GM12872 (cell line): ENCODE data around the gene WT1.

Experiments used
- TF ChIP-seq, protein P1 (sequence below): IDR thresholded peaks from 3 replicates; pipeline ENCODE4 v1.5.1; 2011; ENCODE audit warnings: low read depth, mild to moderate bottlenecking, low read length, moderate library complexity; ENCODE audit not compliant: insufficient read depth

WT1 gene

DNA sequence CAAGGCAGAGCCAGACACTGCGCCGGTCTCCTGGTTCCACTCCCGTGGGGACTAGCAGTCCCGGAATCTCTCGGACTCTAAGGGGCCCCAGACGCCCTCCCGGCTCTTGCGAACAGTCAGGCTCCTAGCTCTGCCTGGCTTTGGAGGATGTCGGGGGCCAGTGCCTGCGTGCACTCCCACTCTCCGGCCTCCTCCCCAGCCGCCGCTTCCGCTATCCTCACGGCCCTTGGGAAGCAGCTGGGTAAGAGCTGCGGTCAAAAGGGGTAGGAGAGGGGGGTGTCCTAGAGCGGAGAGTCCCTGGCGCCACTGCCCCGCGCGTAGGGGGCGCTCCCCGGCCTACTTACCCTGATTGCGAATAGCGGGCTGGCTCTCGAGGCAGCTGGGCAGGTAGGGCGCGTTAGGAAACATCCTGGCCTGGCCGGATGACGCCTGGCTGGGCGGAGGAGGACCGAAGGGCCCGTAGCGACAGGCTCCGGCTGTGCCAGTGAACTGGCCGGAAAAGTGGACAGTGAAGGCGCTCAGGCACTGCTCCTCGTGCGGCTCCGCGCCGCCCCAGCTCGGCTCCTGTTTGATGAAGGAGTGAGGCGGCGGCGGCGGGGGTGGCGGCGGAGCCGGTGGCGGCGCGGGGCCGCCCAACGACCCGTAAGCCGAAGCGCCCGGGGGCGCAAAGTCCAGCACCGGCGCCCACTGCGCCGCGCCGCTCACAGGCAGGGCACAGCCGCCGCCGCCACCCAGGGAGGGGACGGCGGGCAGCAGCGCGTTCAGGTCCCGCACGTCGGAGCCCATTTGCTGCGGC lies 785 bp downstream of the WT1 start:
- TF ChIP-seq, protein P1, sequence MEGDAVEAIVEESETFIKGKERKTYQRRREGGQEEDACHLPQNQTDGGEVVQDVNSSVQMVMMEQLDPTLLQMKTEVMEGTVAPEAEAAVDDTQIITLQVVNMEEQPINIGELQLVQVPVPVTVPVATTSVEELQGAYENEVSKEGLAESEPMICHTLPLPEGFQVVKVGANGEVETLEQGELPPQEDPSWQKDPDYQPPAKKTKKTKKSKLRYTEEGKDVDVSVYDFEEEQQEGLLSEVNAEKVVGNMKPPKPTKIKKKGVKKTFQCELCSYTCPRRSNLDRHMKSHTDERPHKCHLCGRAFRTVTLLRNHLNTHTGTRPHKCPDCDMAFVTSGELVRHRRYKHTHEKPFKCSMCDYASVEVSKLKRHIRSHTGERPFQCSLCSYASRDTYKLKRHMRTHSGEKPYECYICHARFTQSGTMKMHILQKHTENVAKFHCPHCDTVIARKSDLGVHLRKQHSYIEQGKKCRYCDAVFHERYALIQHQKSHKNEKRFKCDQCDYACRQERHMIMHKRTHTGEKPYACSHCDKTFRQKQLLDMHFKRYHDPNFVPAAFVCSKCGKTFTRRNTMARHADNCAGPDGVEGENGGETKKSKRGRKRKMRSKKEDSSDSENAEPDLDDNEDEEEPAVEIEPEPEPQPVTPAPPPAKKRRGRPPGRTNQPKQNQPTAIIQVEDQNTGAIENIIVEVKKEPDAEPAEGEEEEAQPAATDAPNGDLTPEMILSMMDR = no peak

DNA sequence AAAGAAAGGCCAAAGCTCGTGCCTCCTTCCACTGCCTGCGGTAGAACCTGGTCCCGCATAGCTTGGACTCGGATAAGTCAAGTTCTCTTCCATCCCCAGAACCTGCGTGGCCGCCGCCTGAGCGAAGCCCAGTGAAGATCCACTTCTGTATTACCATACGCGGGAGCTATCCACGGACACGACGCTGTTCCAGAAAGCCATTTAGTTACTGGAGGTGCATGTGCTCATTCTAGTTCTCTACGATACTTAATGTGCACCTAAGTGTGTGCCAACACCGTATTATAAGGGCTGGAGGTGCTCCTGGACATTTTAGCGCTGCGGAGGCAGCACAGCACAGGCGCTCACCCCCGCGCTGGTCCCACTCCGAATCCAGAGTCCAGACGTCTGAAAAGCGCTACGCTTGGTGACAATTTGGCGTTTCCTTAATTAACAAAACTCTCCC lies 1.4 kb downstream of the WT1 start:
- TF ChIP-seq, protein P1 = no peak

DNA sequence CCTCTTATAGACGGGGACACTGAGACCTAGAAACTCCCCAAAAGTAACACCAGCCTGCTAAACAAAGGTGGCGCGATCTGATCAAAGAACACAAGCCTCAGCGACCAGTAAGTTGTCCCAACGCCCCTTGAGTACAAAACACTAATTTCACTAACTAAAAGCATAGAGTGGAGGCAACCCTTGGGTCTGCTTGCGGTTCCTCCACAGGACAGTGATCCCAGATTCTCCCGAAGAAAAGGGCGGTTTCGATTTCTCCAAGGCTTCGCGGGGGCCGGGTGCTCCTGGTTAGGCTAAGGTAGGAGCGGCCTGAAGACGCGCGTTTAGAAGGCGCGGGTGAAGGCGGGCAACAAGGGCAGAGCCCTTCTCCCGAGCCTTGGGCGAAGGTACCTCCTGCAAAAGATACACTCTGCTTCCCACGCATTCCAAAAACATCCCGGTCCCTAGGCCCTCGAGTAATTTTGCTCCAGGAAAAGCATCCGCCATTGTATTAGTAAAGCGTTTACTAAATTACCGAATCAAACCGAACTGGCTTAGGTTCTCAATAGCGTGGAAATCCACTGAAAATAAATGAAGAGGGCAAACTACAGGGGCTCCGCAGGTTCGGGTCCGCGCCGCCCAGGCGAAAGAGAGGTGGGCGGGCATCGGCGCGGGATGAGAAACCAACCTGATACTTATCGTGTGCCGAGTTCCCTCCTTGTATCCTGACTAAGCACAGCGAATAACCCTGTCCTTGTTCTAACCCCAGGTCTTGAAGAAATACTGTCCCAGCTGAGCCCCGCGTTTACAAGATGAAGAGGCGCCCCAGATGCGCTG lies 2.0 kb downstream of the WT1 start:
- TF ChIP-seq, protein P1 = no peak

DNA sequence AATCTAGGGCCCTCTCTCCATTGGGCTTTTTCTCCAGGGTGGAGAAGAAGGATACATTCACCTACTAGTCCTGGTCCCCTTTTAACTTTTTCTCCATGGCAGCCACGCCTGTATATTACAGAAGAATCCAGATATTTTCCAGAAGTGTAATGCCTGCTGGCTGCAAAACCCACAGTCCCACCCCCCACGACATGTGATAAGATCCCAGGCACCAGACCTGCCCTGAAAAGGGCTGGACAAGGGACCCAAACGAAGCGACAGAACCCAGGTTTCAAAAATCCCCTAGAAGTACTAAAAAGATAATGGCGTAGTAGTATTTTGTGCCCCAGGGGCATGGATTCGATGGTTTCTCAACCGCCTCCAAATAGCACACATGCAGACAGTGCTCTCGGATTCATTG lies 2.8 kb downstream of the WT1 start:
- TF ChIP-seq, protein P1 = no peak

DNA sequence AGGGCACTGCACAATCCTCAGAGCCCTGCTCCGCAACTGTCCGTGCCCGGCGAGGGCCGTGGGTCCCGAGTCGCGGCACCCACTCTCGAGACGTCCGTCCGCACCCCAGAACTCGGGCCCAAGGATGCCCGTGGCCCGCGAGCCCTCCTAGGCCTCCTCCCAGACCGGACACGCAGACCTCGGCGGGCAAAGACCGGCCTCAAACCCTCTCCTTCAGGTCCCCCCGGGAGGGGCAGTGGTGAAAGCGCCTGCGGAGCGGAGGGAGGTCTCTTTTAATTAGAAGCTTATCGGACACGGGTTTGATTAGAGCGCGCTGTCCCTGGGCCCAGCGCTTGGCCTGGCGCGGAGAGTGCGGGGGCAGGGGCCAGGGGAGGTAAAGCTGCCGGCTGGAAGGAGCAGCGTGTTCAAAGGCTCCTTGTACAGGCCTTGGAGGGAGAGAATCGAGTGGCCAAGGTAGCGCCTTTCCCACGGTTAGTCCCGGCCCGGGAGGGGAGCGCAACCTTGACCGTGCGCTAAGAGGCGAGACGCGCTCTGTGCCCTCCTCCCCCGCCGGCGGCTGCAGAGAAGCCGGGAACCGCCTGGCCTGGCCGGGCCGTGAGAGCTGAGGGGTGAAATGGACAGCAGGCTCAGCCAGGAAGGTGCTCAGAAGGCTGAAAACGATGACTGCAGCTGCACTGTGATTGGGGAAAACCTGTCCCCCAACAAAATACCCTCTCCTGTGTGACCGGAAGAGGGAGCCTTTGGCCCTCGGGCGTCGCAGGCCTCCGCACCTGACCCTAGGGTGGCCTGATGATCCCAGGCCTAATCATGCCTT lies 4.6 kb downstream of the WT1 start:
- TF ChIP-seq, protein P1 = peak; percentile 41

DNA sequence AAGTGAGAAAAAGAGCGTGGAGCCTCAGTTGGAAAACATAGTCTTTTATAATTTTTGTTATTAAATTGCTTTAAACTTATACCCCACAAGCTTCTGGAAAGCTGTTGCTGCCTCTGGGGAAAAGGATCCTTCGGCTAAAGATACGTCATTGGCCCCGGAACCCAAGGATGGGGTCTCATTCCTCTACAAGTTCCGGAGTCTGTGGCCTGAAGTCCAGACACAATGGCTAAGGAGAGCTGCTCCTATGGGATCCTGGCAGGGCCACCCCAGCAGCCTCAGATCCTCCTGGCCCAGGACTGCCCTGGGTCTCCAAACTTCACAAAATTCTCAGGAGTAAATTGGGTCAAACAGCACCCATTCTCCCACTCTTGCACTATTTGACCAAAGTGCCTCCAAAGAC lies 5.9 kb downstream of the WT1 start:
- TF ChIP-seq, protein P1 = no peak
